ENCODE data around the gene IZUMO1. TPM values are rescaled to one million over a fixed set of nuclear protein-coding genes. Genes with fewer than 3 reads are reported as not detected.
A peak's percentile ranks its signal among the peaks of the same experiment; 100 is the strongest.

Gene IZUMO1
- polyA plus RNA-seq (2011; rRNA removed) (not detected in 2 replicates), polyA minus RNA-seq (2011; rRNA and poly(A)+ RNA removed) (not detected in 2 replicates)

GRCh38 chr19:48746738-48747575, at the start of gene IZUMO1:
Gene IZUMO1 (minus strand): TSS chr19:48746909. CDS start chr19:48745859, 1,050 bp downstream.
- H3K4me3 ChIP-seq (ENCODE audit: low read depth, low read length): peak within 1 kb of the TSS; percentile 75
- H3K27me3 ChIP-seq (ENCODE audit: control insufficient read depth, insufficient read depth, low read length): peaks cover 21% of the 10 kb centered on the region
- TF ChIP-seq CTCF (IDR thresholded peaks at IDR 0.05; ENCODE audit: low read depth, low read length): no peak
- CTCF ChIA-PET: interaction anchor here (0.6 kb wide), 1 partner anchor 28 kb away, joined by 5 read pairs; no protein-coding TSS in a partner anchor
- H3K9me3 ChIP-seq (ENCODE audit: control insufficient read depth, insufficient read depth, low read length): peaks cover 11% of the 10 kb centered on the region; the same call in 1 of the 2 replicates
- peak within 1 kb of the TSS; percentile 87 for H3K27ac ChIP-seq (ENCODE audit: low read depth, low read length)
- DNase-seq (ENCODE audit: low read depth, low spot score): peak; percentile 66
- POLR2A ChIA-PET: interaction anchor here (0.6 kb wide), 1 partner anchor 232 kb away, joined by 4 read pairs; no protein-coding TSS in a partner anchor

GRCh38 chr19:48795685-48796070, 49.0 kb upstream of the IZUMO1 start:
- TF ChIP-seq CTCF (IDR thresholded peaks at IDR 0.05; ENCODE audit: low read depth, low read length): no peak
- Histone ChIP-seq H3K27ac (ENCODE audit: low read depth, low read length) (peak overlapping the region; percentile 87), H3K27me3 (ENCODE audit: control insufficient read depth, insufficient read depth, low read length) (no peaks in the 10 kb centered on the region), H3K4me3 (ENCODE audit: low read depth, low read length) (no peak overlapping the region), H3K9me3 (ENCODE audit: control insufficient read depth, insufficient read depth, low read length) (no peaks in the 10 kb centered on the region; the same call in 1 of the 2 replicates)
- POLR2A ChIA-PET: interaction anchor here (0.6 to 1.3 kb wide), 8 partner anchors 10 to 170 kb away, joined by 3 to 6 read pairs (median 4); partner anchors contain the start of gene PPP1R15A
- no peak for DNase-seq (ENCODE audit: low read depth, low spot score)
- CTCF ChIA-PET: interaction anchor here (0.7 to 4.0 kb wide), 27 partner anchors 9 to 198 kb away, joined by 3 to 59 read pairs (median 4); partner anchors contain the start of genes BCAT2, CA11, DHDH and GYS1

DNA sequence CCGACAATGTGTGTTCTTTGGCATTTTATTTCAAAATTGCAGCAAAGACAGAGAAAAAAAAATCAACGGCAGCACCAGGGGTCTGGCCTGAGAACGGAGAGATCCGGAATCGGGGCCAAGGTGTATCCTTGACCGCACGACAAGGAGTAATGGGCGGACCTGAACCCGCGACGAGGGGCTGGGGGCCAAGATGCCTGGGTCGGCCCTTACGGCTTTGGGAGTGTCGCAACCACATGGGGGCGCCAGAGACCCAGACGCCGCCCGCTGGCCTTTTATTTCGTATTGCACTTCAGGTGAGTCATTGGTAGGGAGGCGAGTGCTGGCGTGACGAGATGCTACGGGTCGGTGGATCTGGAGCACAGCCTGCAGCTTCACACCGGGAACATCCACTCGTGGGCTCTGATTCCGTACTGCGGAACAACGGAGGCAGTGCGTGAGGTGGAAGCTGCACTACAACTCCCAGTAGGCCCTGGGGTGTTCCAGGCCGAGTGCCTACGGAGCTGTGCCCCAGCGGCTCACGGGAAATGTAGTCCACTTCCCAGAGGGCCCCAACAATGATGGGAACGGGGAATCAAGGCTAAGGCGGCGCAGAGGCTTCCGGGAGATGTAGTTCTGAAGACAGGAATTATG, 48.5 kb upstream of the IZUMO1 start:
- H3K27ac ChIP-seq (ENCODE audit: low read depth, low read length): peak overlapping the region; percentile 87
- H3K4me3 ChIP-seq (ENCODE audit: low read depth, low read length): peak overlapping the region; percentile 63
- peak; percentile 84 for DNase-seq (ENCODE audit: low read depth, low spot score)
- TF ChIP-seq CTCF (IDR thresholded peaks at IDR 0.05; ENCODE audit: low read depth, low read length): peak; percentile 95
- no peaks in the 10 kb centered on the region; the same call in 1 of the 2 replicates for H3K9me3 ChIP-seq (ENCODE audit: control insufficient read depth, insufficient read depth, low read length)
- CTCF ChIA-PET: interaction anchor here (0.7 to 4.0 kb wide), 27 partner anchors 9 to 199 kb away, joined by 3 to 59 read pairs (median 4); partner anchors contain the start of genes BCAT2, CA11, DHDH and GYS1
- no peaks in the 10 kb centered on the region for H3K27me3 ChIP-seq (ENCODE audit: control insufficient read depth, insufficient read depth, low read length)
- POLR2A ChIA-PET: interaction anchor here (0.5 to 1.3 kb wide), 11 partner anchors 9 to 191 kb away, joined by 3 to 8 read pairs (median 4); partner anchors contain the start of gene PPP1R15A

DNA sequence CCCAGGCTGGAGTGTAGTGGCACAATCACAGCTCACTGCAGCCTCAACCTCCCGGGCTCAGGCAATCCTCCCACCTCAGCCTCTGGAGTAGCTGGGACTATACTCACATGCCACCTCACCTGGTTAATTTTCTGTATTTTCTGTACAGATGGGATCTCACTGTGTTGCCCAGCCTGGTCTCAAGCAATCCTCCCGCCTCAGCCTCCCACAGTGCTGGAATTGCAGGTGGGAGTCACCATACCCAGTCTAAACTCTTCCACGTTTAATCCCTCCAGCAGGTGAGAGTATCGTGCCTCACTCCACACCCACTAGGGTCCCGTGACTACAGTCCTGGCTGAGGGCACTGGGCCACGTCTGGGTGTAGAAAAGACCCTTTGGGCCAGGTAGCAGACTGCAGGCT, 47.6 kb upstream of the IZUMO1 start:
- TF ChIP-seq CTCF (IDR thresholded peaks at IDR 0.05; ENCODE audit: low read depth, low read length): no peak
- H3K9me3 ChIP-seq (ENCODE audit: control insufficient read depth, insufficient read depth, low read length): no peaks in the 10 kb centered on the region
- H3K27me3 ChIP-seq (ENCODE audit: control insufficient read depth, insufficient read depth, low read length): no peaks in the 10 kb centered on the region
- ChIA-PET POLR2A (interaction anchor here (0.6 to 0.8 kb wide), 2 partner anchors 192 to 197 kb away, joined by 3 to 6 read pairs; no protein-coding TSS in a partner anchor), CTCF (interaction anchor here (1.7 to 4.0 kb wide), 5 partner anchors 14 to 176 kb away, joined by 3 to 59 read pairs (median 8); partner anchors contain the start of genes BCAT2 and HSD17B14)
- no peak overlapping the region for H3K27ac ChIP-seq (ENCODE audit: low read depth, low read length)
- DNase-seq (ENCODE audit: low read depth, low spot score): no peak
- H3K4me3 ChIP-seq (ENCODE audit: low read depth, low read length): no peak overlapping the region
